Measurements from ENCODE around the gene SEMA7A.
"Not testable (repeated sequence)": the region's sequence is repeated elsewhere in the genome, so short reads cannot be mapped to it uniquely, and the experiment has no call there.

SEMA7A gene

GRCh38 chr15:74458473-74458872 lies 24.7 kb upstream of the SEMA7A start:
- DNase-seq = no peak
- no peak overlapping the region for H3K4me2 ChIP-seq (ENCODE audit: low read depth, low read length)
- no peak overlapping the region for H3K4me3 ChIP-seq (ENCODE audit: low read length)
- no peaks in the 10 kb centered on the region for H3K9me2 ChIP-seq (replicated peaks; ENCODE audit: insufficient read depth, low read length)
- H3K4me1 ChIP-seq (ENCODE audit: low read length) = peaks cover 24% of the 10 kb centered on the region
- no peak overlapping the region for H3K27ac ChIP-seq (ENCODE audit: low read length)
- no peak overlapping the region for H2AFZ ChIP-seq (ENCODE audit: low read length)
- H3K79me2 ChIP-seq (ENCODE audit: low read length) = peaks cover 33% of the 10 kb centered on the region
- TF ChIP-seq EZH2phosphoT487 (IDR thresholded peaks at IDR 0.05; ENCODE audit: low read length) = no peak
- H3K27me3 ChIP-seq (replicated peaks; ENCODE audit: insufficient read depth, low read length) = no peaks in the 10 kb centered on the region
- H3K36me3 ChIP-seq (replicated peaks; ENCODE audit: insufficient read depth, low read length) = no peaks in the 10 kb centered on the region
- H3F3A ChIP-seq (ENCODE audit: insufficient read depth, low read length) = peaks cover 35% of the 10 kb centered on the region
- H3K9ac ChIP-seq (ENCODE audit: low read length) = no peak overlapping the region
- H4K20me1 ChIP-seq (ENCODE audit: insufficient read depth, low read length) = no peaks in the 10 kb centered on the region
- H3K9me3 ChIP-seq (replicated peaks; ENCODE audit: insufficient read depth, low read length) = no peaks in the 10 kb centered on the region

GRCh38 chr15:74457036-74457435 lies 23.3 kb upstream of the SEMA7A start:
- H3K27me3 ChIP-seq (replicated peaks; ENCODE audit: insufficient read depth, low read length); H3K4me3 ChIP-seq (ENCODE audit: low read length); H3K9ac ChIP-seq (ENCODE audit: low read length); H3K9me3 ChIP-seq (replicated peaks; ENCODE audit: insufficient read depth, low read length); H3K36me3 ChIP-seq (replicated peaks; ENCODE audit: insufficient read depth, low read length); H3K9me2 ChIP-seq (replicated peaks; ENCODE audit: insufficient read depth, low read length); H4K20me1 ChIP-seq (ENCODE audit: insufficient read depth, low read length); H3K4me2 ChIP-seq (ENCODE audit: low read depth, low read length); H2AFZ ChIP-seq (ENCODE audit: low read length); H3K27ac ChIP-seq (ENCODE audit: low read length); DNase-seq: not testable (repeated sequence)
- H3K79me2 ChIP-seq (ENCODE audit: low read length) = peaks cover 32% of the 10 kb centered on the region
- peaks cover 29% of the 10 kb centered on the region for H3K4me1 ChIP-seq (ENCODE audit: low read length)
- peaks cover 37% of the 10 kb centered on the region for H3F3A ChIP-seq (ENCODE audit: insufficient read depth, low read length)

DNA sequence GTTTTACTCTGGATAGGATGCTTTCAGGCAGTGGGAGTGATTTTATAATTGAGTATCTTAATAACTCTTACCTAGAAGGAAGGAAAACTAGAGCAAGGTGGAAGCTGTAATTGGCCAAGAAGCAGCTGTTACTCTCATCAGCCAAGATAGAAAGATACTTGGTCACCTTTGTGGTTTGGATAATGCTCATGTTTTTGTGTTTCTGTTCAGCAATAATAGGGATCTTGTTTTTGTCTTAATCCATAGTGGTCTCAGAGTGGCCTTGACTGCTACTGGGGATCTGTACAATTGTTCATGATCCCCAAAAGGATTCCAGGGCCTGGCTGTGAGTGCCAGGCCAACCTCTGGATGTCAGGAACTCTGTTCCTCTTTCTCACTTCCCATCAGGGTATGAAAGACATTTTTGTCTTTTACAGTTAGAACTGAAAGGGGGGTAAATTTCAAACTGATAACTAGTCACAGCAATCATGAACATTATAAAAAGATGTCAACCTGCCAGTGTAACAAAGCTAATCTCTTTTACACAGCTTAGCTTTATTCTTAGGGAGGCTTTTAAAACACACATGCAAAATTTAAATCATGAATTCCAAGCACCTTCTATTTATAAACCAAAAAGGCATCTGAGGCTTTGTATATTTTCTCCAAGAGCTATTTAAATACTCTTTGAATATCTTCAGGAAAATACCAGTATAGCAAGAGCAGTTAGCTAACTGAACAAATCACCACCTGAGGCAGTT lies 21.2 kb upstream of the SEMA7A start:
- Histone ChIP-seq H3K4me3 (ENCODE audit: low read length) (no peak overlapping the region), H4K20me1 (ENCODE audit: insufficient read depth, low read length) (no peaks in the 10 kb centered on the region), H3K9ac (ENCODE audit: low read length) (peak overlapping the region; percentile 27), H3K4me2 (ENCODE audit: low read depth, low read length) (peak overlapping the region; percentile 57), H3K27ac (ENCODE audit: low read length) (peak overlapping the region; percentile 86), H3K9me2 (replicated peaks; ENCODE audit: insufficient read depth, low read length) (no peaks in the 10 kb centered on the region), H3K27me3 (replicated peaks; ENCODE audit: insufficient read depth, low read length) (no peaks in the 10 kb centered on the region), H3K36me3 (replicated peaks; ENCODE audit: insufficient read depth, low read length) (no peaks in the 10 kb centered on the region), H3K4me1 (ENCODE audit: low read length) (peaks cover 26% of the 10 kb centered on the region), H3F3A (ENCODE audit: insufficient read depth, low read length) (peaks cover 24% of the 10 kb centered on the region), H3K79me2 (ENCODE audit: low read length) (peaks cover 20% of the 10 kb centered on the region), H3K9me3 (replicated peaks; ENCODE audit: insufficient read depth, low read length) (no peaks in the 10 kb centered on the region), H2AFZ (ENCODE audit: low read length) (0 out of 2 replicates have a peak overlapping the region, but pooled peaks have one; percentile 5)
- DNase-seq = peak; percentile 30
- TF ChIP-seq, protein P1, sequence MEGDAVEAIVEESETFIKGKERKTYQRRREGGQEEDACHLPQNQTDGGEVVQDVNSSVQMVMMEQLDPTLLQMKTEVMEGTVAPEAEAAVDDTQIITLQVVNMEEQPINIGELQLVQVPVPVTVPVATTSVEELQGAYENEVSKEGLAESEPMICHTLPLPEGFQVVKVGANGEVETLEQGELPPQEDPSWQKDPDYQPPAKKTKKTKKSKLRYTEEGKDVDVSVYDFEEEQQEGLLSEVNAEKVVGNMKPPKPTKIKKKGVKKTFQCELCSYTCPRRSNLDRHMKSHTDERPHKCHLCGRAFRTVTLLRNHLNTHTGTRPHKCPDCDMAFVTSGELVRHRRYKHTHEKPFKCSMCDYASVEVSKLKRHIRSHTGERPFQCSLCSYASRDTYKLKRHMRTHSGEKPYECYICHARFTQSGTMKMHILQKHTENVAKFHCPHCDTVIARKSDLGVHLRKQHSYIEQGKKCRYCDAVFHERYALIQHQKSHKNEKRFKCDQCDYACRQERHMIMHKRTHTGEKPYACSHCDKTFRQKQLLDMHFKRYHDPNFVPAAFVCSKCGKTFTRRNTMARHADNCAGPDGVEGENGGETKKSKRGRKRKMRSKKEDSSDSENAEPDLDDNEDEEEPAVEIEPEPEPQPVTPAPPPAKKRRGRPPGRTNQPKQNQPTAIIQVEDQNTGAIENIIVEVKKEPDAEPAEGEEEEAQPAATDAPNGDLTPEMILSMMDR (IDR thresholded peaks at IDR 0.05; ENCODE audit: low read length) = no peak
- TF ChIP-seq EZH2phosphoT487 (IDR thresholded peaks at IDR 0.05; ENCODE audit: low read length) = no peak
- TF ChIP-seq EZH2 (optimal IDR thresholded peaks at IDR 0.05; ENCODE audit: low read depth, low read length) = no peak

- H3K27ac ChIP-seq (ENCODE audit: low read length) = peak overlapping the region; percentile 86
- H4K20me1 ChIP-seq (ENCODE audit: insufficient read depth, low read length) = no peaks in the 10 kb centered on the region
- H2AFZ ChIP-seq (ENCODE audit: low read length) = 0 out of 2 replicates have a peak overlapping the region, but pooled peaks have one; percentile 5
- H3K27me3 ChIP-seq (replicated peaks; ENCODE audit: insufficient read depth, low read length) = no peaks in the 10 kb centered on the region
- H3K36me3 ChIP-seq (replicated peaks; ENCODE audit: insufficient read depth, low read length) = no peaks in the 10 kb centered on the region
- no peaks in the 10 kb centered on the region for H3K9me2 ChIP-seq (replicated peaks; ENCODE audit: insufficient read depth, low read length)
- peaks cover 24% of the 10 kb centered on the region for H3F3A ChIP-seq (ENCODE audit: insufficient read depth, low read length)
- H3K79me2 ChIP-seq (ENCODE audit: low read length) = peaks cover 15% of the 10 kb centered on the region; the same call in 1 of the 2 replicates
- H3K9me3 ChIP-seq (replicated peaks; ENCODE audit: insufficient read depth, low read length) = no peaks in the 10 kb centered on the region
- H3K4me1 ChIP-seq (ENCODE audit: low read length) = peaks cover 26% of the 10 kb centered on the region
- H3K9ac ChIP-seq (ENCODE audit: low read length) = peak overlapping the region; percentile 27; the same call in 1 of the 2 replicates
- TF ChIP-seq EZH2 (optimal IDR thresholded peaks at IDR 0.05; ENCODE audit: low read depth, low read length) = no peak
- TF ChIP-seq, protein P1 (IDR thresholded peaks at IDR 0.05; ENCODE audit: low read length) = no peak
- peak overlapping the region; percentile 8; the same call in 1 of the 2 replicates for H3K4me3 ChIP-seq (ENCODE audit: low read length)
- peak; percentile 79 for DNase-seq
- peak overlapping the region; percentile 57 for H3K4me2 ChIP-seq (ENCODE audit: low read depth, low read length)
Measured at GRCh38 chr15:74453925-74454763, 20.4 kb upstream of the SEMA7A start.
